ENCODE measurements around the gene FGFBP1.
A peak's percentile ranks its signal among the peaks of the same experiment; 100 is the strongest.

The FGFBP1 gene

GRCh38 chr4:15938640-15939039, at the start of gene FGFBP1:
Gene FGFBP1 (minus strand): TSS chr4:15938740. CDS start chr4:15936632, 2,108 bp downstream.
- no peak for DNase-seq

- DNase-seq = no peak
Observed at GRCh38 chr4:15988222-15988621, 49.7 kb upstream of the FGFBP1 start.

- DNase-seq = no peak
Observed at GRCh38 chr4:15986907-15987306, 48.4 kb upstream of the FGFBP1 start.

GRCh38 chr4:15983610-15984009, 45.1 kb upstream of the FGFBP1 start:
- no peak for DNase-seq

GRCh38 chr4:15982842-15983524, 44.4 kb upstream of the FGFBP1 start:
- DNase-seq = no peak

GRCh38 chr4:15976456-15977447, 38.2 kb upstream of the FGFBP1 start:
- DNase-seq = no peak

- DNase-seq = no peak
Observed at GRCh38 chr4:15971068-15971801, 32.7 kb upstream of the FGFBP1 start.

GRCh38 chr4:15968551-15969300, 30.2 kb upstream of the FGFBP1 start:
- DNase-seq = no peak

GRCh38 chr4:15965325-15965724, 26.8 kb upstream of the FGFBP1 start:
- no peak for DNase-seq

- DNase-seq = no peak
Observed at GRCh38 chr4:15964159-15964558, 25.6 kb upstream of the FGFBP1 start.

- DNase-seq = no peak
Observed at GRCh38 chr4:15963576-15963975, 25.0 kb upstream of the FGFBP1 start.

GRCh38 chr4:15963001-15963451, 24.5 kb upstream of the FGFBP1 start, which contains the start of gene FGFBP2:
Gene FGFBP2 (minus strand): TSS chr4:15963175. CDS start chr4:15963129, 46 bp downstream.
- peak; percentile 13 for DNase-seq

GRCh38 chr4:15961781-15962510, 23.4 kb upstream of the FGFBP1 start:
- no peak for DNase-seq

- no peak for DNase-seq
Observed at GRCh38 chr4:15958562-15958961, 20.0 kb upstream of the FGFBP1 start.

- DNase-seq = peak; percentile 78
Observed at GRCh38 chr4:15956179-15956850, 17.8 kb upstream of the FGFBP1 start.

- no peak for DNase-seq
Observed at GRCh38 chr4:15955670-15956069, 17.1 kb upstream of the FGFBP1 start.

- DNase-seq = no peak
Observed at GRCh38 chr4:15953625-15954024, 15.1 kb upstream of the FGFBP1 start.

- no peak for DNase-seq
Observed at GRCh38 chr4:15951781-15952180, 13.2 kb upstream of the FGFBP1 start.

GRCh38 chr4:15948826-15949225, 10.3 kb upstream of the FGFBP1 start:
- no peak for DNase-seq

GRCh38 chr4:15947684-15948083, 9.1 kb upstream of the FGFBP1 start:
- no peak for DNase-seq

GRCh38 chr4:15945516-15945915, 7.0 kb upstream of the FGFBP1 start:
- no peak for DNase-seq
